Stimulated activated CD4-positive, alpha-beta T cell treated with anti-CD3 and anti-CD28 coated beads, Interleukin-2, amount 100 ng/mL, for 24 hours (primary cell): ENCODE measurements around the gene SEPTIN2.
A peak's percentile ranks its signal among the peaks of the same experiment; 100 is the strongest.
"Not testable (repeated sequence)": the region's sequence is repeated elsewhere in the genome, so short reads cannot be mapped to it uniquely, and the experiment has no call there.

Source experiments
- DNase-seq, 2 donors: peaks; one replicate each; pipeline ENCODE4 v3.0.0-alpha.2; 2020

SEPTIN2 gene

GRCh38 chr2:241351640-241352031, 35.9 kb downstream of the SEPTIN2 start:
- DNase-seq = no peak

GRCh38 chr2:241352227-241352626, 36.5 kb downstream of the SEPTIN2 start:
- no peak for DNase-seq

GRCh38 chr2:241354668-241355658, 39.2 kb downstream of the SEPTIN2 start:
- peak; percentile 66 to 78 for DNase-seq

GRCh38 chr2:241355983-241356870, 40.5 kb downstream of the SEPTIN2 start, which contains the start of gene FARP2:
FARP2 (plus strand) TSS chr2:241356285; CDS start chr2:241373108, 16,823 bp downstream.
- peak; percentile 97 for DNase-seq

GRCh38 chr2:241356871-241357260, 41.1 kb downstream of the SEPTIN2 start:
- no peak for DNase-seq

GRCh38 chr2:241357531-241357930, 41.8 kb downstream of the SEPTIN2 start:
- DNase-seq = no peak

GRCh38 chr2:241358470-241358869, 42.7 kb downstream of the SEPTIN2 start:
- no peak for DNase-seq

- DNase-seq = no peak
Measured at GRCh38 chr2:241359481-241360045, 43.8 kb downstream of the SEPTIN2 start.

- DNase-seq = no peak
Measured at GRCh38 chr2:241363426-241363825, 47.7 kb downstream of the SEPTIN2 start.

- DNase-seq = no peak
Measured at GRCh38 chr2:241364781-241365180, 49.1 kb downstream of the SEPTIN2 start.

- DNase-seq = no peak
Measured at GRCh38 chr2:241366678-241367077, 51.0 kb downstream of the SEPTIN2 start.

- DNase-seq = no peak
Measured at GRCh38 chr2:241368643-241369042, 52.9 kb downstream of the SEPTIN2 start.

- no peak for DNase-seq
Measured at GRCh38 chr2:241372361-241372992, 56.8 kb downstream of the SEPTIN2 start.

- DNase-seq = no peak
Measured at GRCh38 chr2:241373446-241373845, 57.7 kb downstream of the SEPTIN2 start.

- not testable (repeated sequence) for DNase-seq
Measured at GRCh38 chr2:241373906-241374305, 58.2 kb downstream of the SEPTIN2 start.

GRCh38 chr2:241375300-241375699, 59.6 kb downstream of the SEPTIN2 start:
- no peak for DNase-seq

- no peak for DNase-seq
Measured at GRCh38 chr2:241376808-241377207, 61.1 kb downstream of the SEPTIN2 start.

GRCh38 chr2:241378816-241379215, 63.1 kb downstream of the SEPTIN2 start:
- no peak for DNase-seq

- DNase-seq = no peak
Measured at GRCh38 chr2:241379481-241380480, 64.1 kb downstream of the SEPTIN2 start.

- DNase-seq = no peak
Measured at GRCh38 chr2:241381872-241382271, 66.1 kb downstream of the SEPTIN2 start.

GRCh38 chr2:241385450-241385849, 69.7 kb downstream of the SEPTIN2 start:
- DNase-seq = not testable (repeated sequence)
